A549 treated with DMSO at 1 μM for 4 hours (cell line): ENCODE data around the gene KRT82. TPM values are rescaled to one million over a fixed set of nuclear protein-coding genes. Genes with fewer than 3 reads are reported as not detected.

ENCODE experiments used
- total RNA-seq: library from RNA; stranded (reverse); fragments of 200-300 nt; extraction: Qiagen RNA extraction; gene quantifications from 5 replicates; pipeline ENCODE4 v1.2.3, GENCODE V29; 2022; ENCODE audit warnings: low read depth

Gene KRT82
- total RNA-seq, result not detected in 5 replicates

GRCh38 chr12:52405922-52406385 is at the start of gene KRT82:
TSS of gene KRT82 (minus strand) at chr12:52406335. CDS start at chr12:52406277, 58 bp downstream.

DNA sequence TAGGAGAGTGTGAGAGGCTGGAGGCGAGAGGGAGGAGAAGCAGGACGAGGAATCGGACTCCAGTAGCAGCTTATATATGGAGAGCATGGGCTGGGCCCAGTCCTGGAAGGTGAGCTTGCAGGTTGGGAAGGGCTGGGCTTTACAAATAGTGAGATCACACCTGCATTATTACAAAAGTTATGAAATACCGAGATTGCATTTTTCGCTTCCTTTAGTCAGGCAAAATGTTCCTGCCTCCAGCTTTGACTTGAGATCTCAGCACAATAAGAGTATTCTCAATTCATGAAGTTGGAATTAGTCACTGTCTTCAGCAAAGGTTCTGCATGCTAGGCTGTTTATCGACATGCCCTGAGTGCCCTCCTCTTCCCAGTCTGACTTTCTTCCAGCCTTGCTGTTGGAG is 46.0 kb upstream of the KRT82 start, which contains the start of gene KRT6B:
TSS of gene KRT6B (minus strand) at position 46 of the 400 bp plus-strand sequence. CDS start 68 bp downstream, outside the sequence.

GRCh38 chr12:52434081-52434733 is 28.1 kb upstream of the KRT82 start, which contains the start of gene KRT75:
TSS of gene KRT75 (minus strand) at chr12:52434371. CDS start at chr12:52434304, 67 bp downstream.

GRCh38 chr12:52385226-52385702 is 20.9 kb downstream of the KRT82 start, which contains the start of gene KRT84:
TSS of gene KRT84 (minus strand) at chr12:52385652. CDS start at chr12:52385585, 67 bp downstream.

DNA sequence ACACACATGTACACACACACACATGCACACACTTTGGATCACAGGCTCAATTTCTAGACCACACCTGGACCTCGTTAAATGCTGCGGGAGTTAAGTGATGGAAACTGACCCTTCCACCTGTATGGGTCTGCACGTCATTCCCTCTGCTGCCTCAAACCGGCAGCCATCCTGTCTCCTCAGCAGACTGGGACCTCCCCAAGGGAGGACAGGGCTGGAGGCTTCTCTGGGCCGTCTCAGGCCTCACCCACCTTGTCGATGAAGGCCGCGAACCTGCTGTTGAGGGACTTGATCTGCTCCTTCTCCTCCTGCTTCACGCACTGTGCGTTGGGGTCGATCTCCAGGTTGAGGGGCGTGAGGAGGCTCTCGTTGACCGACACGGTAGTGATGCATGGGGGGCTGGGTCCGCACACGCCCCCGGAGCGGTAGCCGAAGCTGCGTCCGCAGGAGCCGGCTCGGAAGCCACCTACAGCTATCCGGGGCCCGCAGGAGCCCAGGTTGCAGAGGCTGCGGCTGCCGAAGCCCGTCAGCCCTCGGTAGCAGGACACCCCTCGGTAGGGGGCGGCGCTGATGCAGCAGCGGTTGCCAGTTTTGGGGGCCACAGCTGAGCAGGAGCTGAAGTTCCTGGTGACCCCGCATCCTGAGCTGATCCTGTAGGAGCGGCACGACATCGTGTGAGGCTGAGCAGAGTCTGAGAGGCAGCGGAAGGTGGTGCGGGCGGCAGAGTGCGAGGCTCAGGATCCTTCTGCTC is 39.2 kb downstream of the KRT82 start, which contains the start of gene KRT85:
TSS of gene KRT85 (minus strand) at position 744 of the 748 bp plus-strand sequence. CDS start at position 668, 76 bp downstream.

Other genes starting within 250 kb of the KRT82 start
- 53.8 to 71.0 TPM (median 63.0 TPM) in 5 replicates for gene KRT80, start 214.3 kb downstream of the KRT82 start, total RNA-seq
- 3,808 to 4,352 TPM (median 4,043 TPM) in 5 replicates for gene KRT7, start 173.1 kb downstream of the KRT82 start, total RNA-seq
- gene KRT86, start 131.7 kb downstream of the KRT82 start, total RNA-seq, result 30.3 to 41.6 TPM (median 35.7 TPM) in 5 replicates
- 2,993 to 3,705 TPM (median 3,273 TPM) in 5 replicates for gene KRT81, start 114.8 kb downstream of the KRT82 start, total RNA-seq
- 3.0 to 5.4 TPM (median 4.8 TPM) in 5 replicates for gene KRT83, start 84.9 kb downstream of the KRT82 start, total RNA-seq
- not detected in 5 replicates for gene KRT85, start 38.9 kb downstream of the KRT82 start, total RNA-seq
- gene KRT84, start 20.7 kb downstream of the KRT82 start, total RNA-seq, result not detected in 5 replicates
- gene KRT75, start 28.0 kb upstream of the KRT82 start, total RNA-seq, result 0.12 to 0.26 TPM (median 0.18 TPM) in 5 replicates
- gene KRT6B, start 45.8 kb upstream of the KRT82 start, total RNA-seq, result 0.08 TPM in 1 of 5 replicates, not detected in the others
- gene KRT6C, start 67.5 kb upstream of the KRT82 start, total RNA-seq, result not detected in 5 replicates
- gene KRT6A, start 86.9 kb upstream of the KRT82 start, total RNA-seq, result 0.18 to 0.52 TPM (median 0.24 TPM) in 5 replicates
- gene KRT5, start 114.1 kb upstream of the KRT82 start, total RNA-seq, result 0.11 to 0.47 TPM (median 0.18 TPM) in 5 replicates
- not detected in 5 replicates for gene KRT71, start 146.8 kb upstream of the KRT82 start, total RNA-seq
- gene KRT74, start 167.5 kb upstream of the KRT82 start, total RNA-seq, result not detected in 5 replicates
- gene KRT72, start 195.1 kb upstream of the KRT82 start, total RNA-seq, result not detected in 5 replicates
- not detected in 5 replicates for gene KRT73, start 212.2 kb upstream of the KRT82 start, total RNA-seq
- gene KRT2, start 245.9 kb upstream of the KRT82 start, total RNA-seq, result 0.04 TPM in 1 of 5 replicates, not detected in the others